Measurements from ENCODE around the gene COL1A1.

The COL1A1 gene

GRCh38 chr17:50201276-50201854 lies at the start of gene COL1A1:
Gene COL1A1 (minus strand): TSS chr17:50201631. CDS start chr17:50201513, 118 bp downstream.
- peak; percentile 64 for DNase-seq

- no peak for DNase-seq
Measured at GRCh38 chr17:50248255-50248654, 46.8 kb upstream of the COL1A1 start.

GRCh38 chr17:50244771-50245170 lies 43.3 kb upstream of the COL1A1 start:
- no peak for DNase-seq

GRCh38 chr17:50241431-50241830 lies 40.0 kb upstream of the COL1A1 start:
- DNase-seq: no peak

DNA sequence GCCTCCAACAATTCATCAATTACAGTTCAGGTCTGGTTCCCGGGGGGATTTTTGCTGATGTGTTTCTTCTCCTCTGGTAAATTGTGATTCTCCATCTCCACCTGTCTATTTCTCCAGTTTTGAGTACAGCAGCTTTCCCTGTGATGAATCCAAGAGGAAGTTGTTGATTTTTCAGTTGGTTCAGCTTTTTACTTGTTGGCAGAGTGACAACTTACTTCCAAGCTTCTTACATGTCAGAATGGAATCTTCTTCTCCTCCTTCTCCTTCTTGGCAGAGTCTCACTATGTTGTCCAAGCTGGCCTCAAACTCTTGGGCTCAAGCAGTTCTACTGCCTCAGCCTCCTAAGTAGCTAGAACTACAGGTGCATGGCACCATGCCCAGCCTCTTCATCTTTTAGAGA lies 39.4 kb upstream of the COL1A1 start:
- no peak for DNase-seq

DNA sequence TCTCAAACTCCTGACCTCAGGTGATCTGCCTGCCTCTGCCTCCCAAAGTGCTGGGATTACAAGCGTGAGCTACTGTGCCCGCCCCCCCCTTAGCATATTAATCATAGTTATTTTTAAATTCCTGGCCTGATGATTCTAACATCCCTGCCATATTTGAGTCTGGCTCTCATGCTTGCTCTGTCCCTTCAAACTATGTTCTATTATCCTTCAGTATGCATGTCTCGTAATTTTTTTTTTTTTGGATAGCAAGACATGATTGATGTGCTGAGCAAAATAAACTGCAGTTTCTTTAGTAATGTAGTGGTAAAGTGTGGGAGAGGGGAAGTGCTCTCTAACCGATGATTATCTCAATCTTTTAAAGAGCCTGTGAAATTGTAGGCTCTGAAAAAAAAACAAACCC lies 38.5 kb upstream of the COL1A1 start:
- DNase-seq: no peak

DNA sequence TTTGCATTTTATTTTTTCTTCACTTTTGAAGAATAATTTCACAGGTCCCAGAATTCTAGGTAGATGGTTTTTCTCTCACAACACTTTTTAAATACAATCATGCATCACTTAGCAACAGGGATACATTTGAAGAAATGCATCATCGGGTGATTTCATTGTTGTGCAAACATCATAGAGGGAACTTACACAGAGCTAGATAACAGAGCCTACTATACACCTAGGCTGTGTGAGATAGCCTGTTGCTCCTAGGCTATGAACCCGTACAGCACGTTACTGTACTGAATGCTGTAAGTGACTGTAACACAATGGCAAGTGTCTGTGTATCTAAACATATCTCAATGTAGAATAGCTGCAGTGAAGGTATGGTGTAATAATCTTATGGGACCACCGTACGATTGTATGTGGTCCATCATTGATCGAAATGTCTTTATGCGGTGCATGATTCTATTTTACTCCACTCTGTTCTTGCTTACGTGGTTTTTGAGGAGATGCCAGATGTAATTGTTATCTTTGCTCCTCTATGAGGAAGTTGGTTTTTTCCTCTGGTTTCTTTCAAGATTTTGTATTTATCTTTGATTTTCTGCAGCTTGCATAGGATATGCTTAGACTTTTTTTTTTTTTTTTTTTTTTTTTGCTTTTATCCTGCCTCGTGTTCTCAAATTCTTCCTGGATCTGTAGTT lies 37.3 kb upstream of the COL1A1 start:
- no peak for DNase-seq

- no peak for DNase-seq
Measured at GRCh38 chr17:50237901-50238300, 36.5 kb upstream of the COL1A1 start.

DNA sequence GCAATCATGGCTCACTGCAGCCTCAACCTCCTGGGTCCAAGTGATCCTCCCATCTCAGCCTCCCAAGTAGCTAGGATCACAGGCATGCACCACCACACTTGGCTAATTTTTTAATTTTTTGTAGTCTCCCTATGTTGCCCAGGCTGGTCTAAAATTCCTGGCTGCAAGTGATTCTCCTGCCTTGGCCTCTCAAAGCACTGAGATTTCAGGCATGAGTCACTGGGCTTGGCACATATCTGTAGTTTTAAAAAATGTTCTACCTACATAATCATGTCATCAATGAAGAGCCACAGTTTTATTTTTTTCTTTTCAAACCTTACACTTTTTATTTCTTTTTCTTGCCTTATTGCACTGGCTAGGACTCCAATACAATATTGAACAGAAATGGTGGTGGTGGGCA lies 33.1 kb upstream of the COL1A1 start:
- DNase-seq: no peak

DNA sequence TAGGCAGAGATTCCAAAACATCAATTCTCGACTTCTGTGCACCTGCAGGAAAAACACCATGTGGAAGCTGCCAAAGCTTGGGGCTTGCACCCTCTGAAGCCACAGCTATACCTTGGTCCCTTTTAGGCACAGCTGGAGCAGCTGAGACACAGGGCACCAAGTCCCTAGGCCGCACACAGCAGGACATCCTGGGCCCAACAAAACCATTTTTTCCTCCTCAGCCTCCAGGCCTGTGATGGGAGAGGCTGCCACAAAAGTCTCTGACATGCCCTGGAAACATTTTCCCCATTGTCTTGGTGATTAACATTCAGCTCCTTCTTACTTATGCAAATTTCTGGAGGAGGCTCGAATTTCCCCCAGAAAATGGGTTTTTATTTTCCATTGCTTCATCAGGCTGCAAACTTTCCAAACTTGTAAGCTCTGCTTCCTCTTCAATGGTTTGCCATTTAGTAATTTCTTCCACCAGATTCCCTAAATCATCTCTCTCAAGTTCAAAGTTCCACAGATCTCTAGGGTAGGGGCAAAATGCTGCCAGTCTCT lies 24.3 kb upstream of the COL1A1 start:
- DNase-seq: no peak

DNA sequence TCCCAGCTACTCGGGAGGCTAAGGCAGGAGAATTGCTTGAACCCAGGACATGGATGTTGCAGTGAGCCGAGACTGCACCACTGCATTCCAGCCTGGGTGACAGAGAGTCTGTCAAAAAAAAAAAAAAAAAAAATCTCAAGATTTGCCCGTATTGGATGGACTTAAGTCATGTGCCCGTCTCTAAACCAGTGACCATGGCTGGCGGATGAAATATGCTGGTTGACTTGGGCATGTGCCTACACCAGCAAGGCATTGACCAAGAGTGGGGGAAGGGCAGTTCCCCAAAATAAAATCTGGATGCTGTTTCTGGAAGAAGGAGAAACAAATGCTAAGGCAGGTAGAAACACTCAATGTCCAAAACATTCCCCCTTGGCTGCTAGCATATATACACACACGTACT lies 21.5 kb upstream of the COL1A1 start:
- DNase-seq: no peak

DNA sequence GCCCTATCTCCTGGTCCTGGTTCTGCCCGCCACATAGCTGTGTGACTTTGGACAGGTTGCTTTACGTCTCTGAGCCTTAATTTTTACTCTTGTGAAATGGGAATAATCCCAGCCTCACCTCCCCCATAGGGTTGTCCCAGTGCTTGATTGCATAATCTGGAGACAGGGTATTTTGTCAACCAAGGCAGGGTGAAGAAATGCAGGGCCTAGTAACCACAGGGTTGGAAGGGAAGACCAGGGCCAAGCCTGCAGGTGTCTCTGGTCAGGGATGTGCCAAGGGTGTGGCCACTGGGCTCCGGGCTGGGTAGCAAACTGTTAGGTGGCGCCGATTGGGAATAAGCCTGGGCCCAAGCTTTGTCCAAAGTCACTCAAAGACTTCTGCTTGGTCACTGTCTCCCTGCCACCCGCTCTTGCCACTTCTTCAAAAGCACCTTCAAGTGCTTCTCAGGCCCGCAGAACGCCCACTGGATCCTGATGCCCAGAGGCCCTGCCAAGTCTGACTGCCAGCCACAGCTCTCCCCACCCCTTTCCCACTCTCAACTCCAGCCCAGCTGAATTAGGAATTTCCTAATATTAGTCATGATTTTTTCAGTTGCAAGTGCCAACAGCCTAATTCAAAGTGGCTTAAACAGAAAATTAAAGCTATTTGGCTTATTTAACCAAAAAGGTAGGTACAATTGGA lies 20.6 kb upstream of the COL1A1 start:
- DNase-seq: no peak

GRCh38 chr17:50221266-50221863 lies 19.9 kb upstream of the COL1A1 start:
- DNase-seq: no peak

DNA sequence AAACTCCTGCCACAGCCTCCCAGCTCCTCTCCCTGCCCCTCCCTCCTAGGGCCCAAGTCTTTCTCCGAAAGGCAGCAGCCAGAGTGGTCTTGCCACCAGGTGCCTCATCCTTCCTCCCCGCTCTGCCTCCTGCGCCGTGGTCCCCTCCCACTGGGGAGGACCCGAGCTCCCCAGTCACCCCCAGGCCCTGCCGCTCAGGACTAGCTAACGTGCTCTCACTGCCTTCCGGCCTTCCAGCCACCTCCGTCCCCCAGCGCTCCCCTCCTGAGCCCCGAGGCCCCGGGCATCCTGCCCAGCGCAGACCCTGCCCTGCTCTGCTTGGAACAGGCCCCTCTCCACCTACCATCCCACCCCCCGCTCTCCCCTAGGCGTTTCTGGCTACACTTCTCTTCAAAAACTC lies 19.4 kb upstream of the COL1A1 start:
- no peak for DNase-seq

DNA sequence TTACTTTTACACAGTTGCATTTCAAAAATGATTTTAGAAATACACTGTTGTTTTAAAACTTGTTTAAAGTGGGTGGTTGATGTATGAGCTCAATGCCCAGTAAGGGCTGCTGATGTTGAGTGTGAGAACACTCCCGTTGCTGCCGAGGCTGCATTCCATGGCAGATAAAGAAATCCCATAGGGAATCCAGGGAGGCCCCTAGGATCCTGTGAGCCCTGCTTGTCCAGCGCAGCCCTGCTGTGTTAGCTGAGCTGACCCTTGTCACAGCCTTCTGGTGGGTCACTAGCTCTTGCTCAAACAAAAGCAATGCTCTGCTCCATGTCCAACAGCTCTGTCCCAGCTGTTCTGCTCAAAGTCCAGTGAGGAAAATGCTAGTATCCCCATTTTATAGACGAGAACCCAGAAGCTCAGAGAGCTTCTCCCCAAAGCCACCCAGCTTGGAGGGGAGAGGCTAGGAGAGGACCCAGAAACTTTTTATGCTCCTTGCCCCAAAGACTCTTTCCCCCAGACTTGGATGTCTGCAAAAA lies 18.6 kb upstream of the COL1A1 start:
- no peak for DNase-seq

- peak; percentile 67 for DNase-seq
Measured at GRCh38 chr17:50219342-50219741, 17.9 kb upstream of the COL1A1 start.

- no peak for DNase-seq
Measured at GRCh38 chr17:50218771-50219315, 17.4 kb upstream of the COL1A1 start.

GRCh38 chr17:50218071-50218759 lies 16.8 kb upstream of the COL1A1 start:
- DNase-seq: no peak

DNA sequence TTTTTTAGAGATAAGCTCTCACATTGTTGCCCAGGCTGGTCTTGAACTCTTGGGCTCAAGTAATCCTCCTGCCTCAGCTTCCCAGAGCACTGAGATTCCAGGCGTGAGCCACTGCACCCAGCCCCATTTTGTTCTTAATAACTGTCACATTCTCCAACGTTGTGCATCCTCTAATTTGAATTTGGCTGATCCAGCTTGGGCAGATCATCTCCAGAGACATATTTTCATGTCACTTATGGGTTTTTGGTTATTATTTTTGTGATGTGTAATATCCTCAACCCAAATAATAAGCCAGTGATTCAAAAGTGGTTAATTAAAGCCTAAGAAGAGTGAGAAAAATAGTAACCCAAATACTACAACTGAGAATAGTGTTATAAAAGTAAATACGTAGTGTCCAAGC lies 16.2 kb upstream of the COL1A1 start:
- no peak for DNase-seq

- DNase-seq: no peak
Measured at GRCh38 chr17:50214976-50215760, 13.7 kb upstream of the COL1A1 start.
